Measurements from ENCODE around the gene TYW1.
A peak's percentile ranks its signal among the peaks of the same experiment; 100 is the strongest.
"Not testable (repeated sequence)": the region's sequence is repeated elsewhere in the genome, so short reads cannot be mapped to it uniquely, and the experiment has no call there.

TYW1 gene

DNA sequence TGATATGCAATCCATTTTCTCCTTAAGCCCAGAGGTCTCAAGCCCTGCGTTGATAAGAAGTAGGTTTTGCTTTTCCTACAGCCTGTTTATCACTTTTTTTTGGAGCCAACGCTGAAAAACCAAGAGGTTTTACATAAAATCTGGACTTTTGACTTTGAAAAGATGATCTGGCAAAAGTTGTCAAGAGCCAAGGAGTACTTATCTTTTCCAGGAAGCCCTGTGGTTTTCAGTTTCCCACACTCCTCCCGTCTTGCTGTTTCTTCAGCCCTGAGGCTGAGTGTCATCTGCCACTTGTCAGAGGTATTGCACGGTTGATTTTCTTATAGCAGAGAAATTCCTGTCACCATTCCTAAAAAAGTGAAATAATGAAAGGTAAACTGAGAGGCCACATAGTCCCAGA, 108.7 kb downstream of the TYW1 start:
- peaks cover 15% of the 10 kb centered on the region for H3K4me1 Mint-ChIP-seq
- H3K4me3 Mint-ChIP-seq: no peak overlapping the region
- no peak for DNase-seq
- CTCF ChIA-PET: no interaction called here
- H3K27me3 Mint-ChIP-seq: no peaks in the 10 kb centered on the region
- peaks cover 37% of the 10 kb centered on the region for H3K36me3 Mint-ChIP-seq
- peaks cover 2% of the 10 kb centered on the region for H3K9me3 Mint-ChIP-seq
- peak overlapping the region; percentile 1 for H3K27ac Mint-ChIP-seq

DNA sequence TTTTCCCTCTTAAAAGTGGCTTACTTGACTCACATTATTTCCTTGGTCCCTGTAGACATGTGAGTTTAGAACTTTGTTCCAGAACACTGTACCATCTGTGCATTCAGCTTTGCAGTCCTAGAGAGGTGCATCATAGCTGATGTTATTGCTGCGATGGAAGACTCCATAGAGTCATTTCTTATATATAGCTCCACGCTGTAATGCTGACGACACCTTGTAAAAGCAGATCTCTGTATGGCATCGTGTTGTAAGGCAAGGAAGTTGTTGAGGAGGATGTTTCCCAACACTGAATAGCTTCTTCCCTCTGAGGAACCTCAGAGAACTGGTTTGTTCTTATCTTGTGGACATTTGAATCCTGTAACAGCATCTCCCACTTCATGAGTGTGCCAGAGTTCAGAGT, 109.6 kb downstream of the TYW1 start:
- Mint-ChIP-seq H3K36me3 (peaks cover 32% of the 10 kb centered on the region), H3K4me1 (peaks cover 15% of the 10 kb centered on the region)
- DNase-seq, CTCF ChIA-PET, H3K4me3 Mint-ChIP-seq, H3K27me3 Mint-ChIP-seq, H3K27ac Mint-ChIP-seq, H3K9me3 Mint-ChIP-seq: not testable (repeated sequence)

DNA sequence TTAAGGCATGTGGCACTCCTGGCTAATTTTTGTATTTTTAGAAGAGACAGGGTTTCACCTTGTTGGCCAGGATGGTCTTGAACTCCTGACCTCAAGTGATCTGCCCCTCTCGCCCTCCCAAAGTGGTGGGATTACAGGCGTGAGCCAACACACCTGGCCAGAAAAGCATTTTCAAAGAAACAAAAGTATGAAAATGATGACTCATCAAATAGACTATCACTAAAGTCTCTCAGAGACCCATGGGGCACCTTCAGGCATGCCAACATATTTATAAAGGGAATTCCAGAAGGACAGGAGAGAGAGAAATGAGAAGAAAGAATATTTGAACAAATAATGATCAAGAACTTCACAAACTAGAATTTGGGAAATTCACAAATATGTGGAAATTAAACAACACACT, 114.7 kb downstream of the TYW1 start:
- H3K27ac Mint-ChIP-seq, H3K4me1 Mint-ChIP-seq, CTCF ChIA-PET, DNase-seq, H3K36me3 Mint-ChIP-seq, H3K4me3 Mint-ChIP-seq, H3K27me3 Mint-ChIP-seq, H3K9me3 Mint-ChIP-seq: not testable (repeated sequence)

GRCh38 chr7:67114483-67115246, 118.0 kb downstream of the TYW1 start:
- CTCF ChIA-PET, H3K27me3 Mint-ChIP-seq, H3K4me3 Mint-ChIP-seq, H3K4me1 Mint-ChIP-seq, DNase-seq, H3K9me3 Mint-ChIP-seq, H3K27ac Mint-ChIP-seq: not testable (repeated sequence)
- H3K36me3 Mint-ChIP-seq: peaks cover 11% of the 10 kb centered on the region

- H3K9me3 Mint-ChIP-seq, H3K4me1 Mint-ChIP-seq, H3K27ac Mint-ChIP-seq, DNase-seq, H3K4me3 Mint-ChIP-seq, H3K27me3 Mint-ChIP-seq, CTCF ChIA-PET: not testable (repeated sequence)
- peaks cover 13% of the 10 kb centered on the region for H3K36me3 Mint-ChIP-seq
These were observed 123.9 kb downstream of the TYW1 start for GRCh38 chr7:67120491-67120890.

- peaks cover 16% of the 10 kb centered on the region for H3K36me3 Mint-ChIP-seq
- H3K4me3 Mint-ChIP-seq, CTCF ChIA-PET, H3K27me3 Mint-ChIP-seq, DNase-seq, H3K9me3 Mint-ChIP-seq: not testable (repeated sequence)
- peak overlapping the region; percentile 86 for H3K27ac Mint-ChIP-seq
- peaks cover 31% of the 10 kb centered on the region for H3K4me1 Mint-ChIP-seq
These were observed 131.6 kb downstream of the TYW1 start for GRCh38 chr7:67128257-67128656.

DNA sequence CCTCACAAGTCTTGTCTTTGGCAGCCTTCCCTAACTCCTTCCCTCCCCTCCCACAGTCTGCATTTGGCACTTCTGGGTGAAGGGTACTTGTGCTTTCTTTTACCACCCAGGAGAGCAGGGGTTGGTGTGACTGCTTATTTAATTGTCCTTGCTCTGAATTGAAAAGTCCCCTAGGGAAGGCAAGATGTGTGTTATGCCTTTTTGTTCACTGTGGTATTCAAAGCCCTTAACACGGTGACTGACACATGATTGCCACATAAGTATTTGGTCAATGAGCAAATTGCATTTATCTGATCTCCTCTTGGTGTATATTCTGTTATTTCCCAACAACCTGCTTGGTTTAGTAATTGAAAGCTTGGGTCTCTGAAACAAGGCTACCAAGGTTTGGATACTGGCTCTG, 134.1 kb downstream of the TYW1 start:
- H3K36me3 Mint-ChIP-seq: peaks cover 12% of the 10 kb centered on the region
- H3K4me1 Mint-ChIP-seq: peaks cover 31% of the 10 kb centered on the region
- DNase-seq, H3K4me3 Mint-ChIP-seq, CTCF ChIA-PET, H3K27ac Mint-ChIP-seq, H3K9me3 Mint-ChIP-seq, H3K27me3 Mint-ChIP-seq: not testable (repeated sequence)

DNA sequence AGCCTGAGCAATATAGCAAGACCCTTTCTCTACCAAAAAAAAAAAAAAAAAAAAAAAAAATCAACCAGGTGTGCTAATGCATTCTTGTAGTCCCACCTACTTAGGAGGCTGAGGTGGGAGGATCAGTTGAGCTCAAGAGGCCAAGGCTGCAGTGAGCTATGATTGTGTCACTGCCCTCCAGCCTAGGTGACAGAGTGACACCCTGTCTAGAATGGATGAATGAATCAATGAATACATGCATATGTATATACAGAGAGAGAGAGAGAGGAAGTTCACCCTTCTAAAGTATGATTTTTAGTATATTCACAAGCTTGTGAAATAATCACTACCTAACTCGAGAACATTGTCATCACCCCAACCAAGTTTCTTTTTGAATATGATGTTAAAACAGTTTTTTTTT, 138.3 kb downstream of the TYW1 start:
- not testable (repeated sequence) for H3K9me3 Mint-ChIP-seq, H3K4me1 Mint-ChIP-seq, DNase-seq, H3K36me3 Mint-ChIP-seq, H3K27ac Mint-ChIP-seq, H3K27me3 Mint-ChIP-seq, H3K4me3 Mint-ChIP-seq
- CTCF ChIA-PET: interaction anchor here (0.6 kb wide), 1 partner anchor 499 kb away, joined by 4 read pairs; no protein-coding TSS in a partner anchor

DNA sequence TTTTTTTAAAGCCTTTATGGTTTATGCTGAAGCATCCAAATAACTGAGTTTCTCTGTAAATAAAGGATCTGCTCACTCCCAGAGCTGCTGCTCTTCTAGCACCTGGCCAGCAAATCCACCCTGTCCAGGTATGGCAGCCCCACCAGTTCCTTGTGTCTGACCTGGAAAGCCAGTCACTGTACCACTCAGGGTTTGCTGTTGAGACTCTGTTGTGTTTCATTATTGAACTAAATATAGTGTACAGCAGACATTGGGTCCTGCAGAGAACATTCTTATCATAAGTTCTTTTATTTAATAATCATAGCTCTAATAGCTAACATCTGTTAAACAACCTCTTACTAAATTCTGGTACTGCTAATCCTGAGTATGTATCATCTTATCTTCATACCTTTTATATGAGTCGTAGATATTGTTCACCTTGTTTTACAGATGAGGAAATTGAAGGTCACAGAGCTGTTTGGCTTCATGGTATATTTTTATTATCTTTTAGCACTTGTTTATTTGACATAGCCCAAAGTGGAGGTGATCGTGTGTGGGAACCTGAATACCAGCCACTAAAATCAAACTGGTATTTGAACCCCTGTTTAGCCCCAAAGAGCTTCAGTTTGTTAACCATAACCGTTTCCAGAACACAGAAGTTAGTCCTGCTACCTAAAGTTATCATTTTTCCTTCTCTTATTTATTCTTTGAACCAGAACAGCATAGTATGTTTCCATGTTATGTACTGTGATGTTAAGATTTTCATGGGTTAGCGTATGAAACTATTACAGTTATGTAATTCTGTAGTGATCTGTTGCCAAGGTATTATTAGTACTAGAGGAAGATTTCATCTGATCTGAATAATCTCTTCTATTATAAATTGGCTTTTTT, 139.2 kb downstream of the TYW1 start:
- DNase-seq, CTCF ChIA-PET, H3K4me3 Mint-ChIP-seq: not testable (repeated sequence)

DNA sequence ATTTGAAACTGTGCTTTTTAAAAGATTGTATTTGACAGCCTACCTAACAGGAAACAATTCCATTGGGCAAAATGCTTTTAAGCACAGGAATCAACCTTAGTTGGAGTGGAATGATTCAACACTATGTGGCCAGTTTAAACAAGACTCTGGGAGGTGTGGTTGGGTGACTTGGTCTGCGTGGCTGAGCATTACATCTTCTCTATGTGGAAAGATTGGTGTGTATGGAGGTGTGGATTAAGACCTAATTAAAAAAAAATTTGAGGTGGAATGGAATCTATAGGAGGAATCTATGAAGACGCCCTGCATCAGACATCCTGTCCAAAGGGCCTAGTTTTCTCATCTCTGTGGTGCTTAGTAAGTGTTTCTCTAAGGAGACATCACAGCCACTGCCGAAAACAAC, 140.9 kb downstream of the TYW1 start:
- DNase-seq, CTCF ChIA-PET, H3K27me3 Mint-ChIP-seq, H3K36me3 Mint-ChIP-seq, H3K4me1 Mint-ChIP-seq, H3K9me3 Mint-ChIP-seq, H3K27ac Mint-ChIP-seq, H3K4me3 Mint-ChIP-seq: not testable (repeated sequence)

More for the DNA sequence above, 139.2 kb downstream of the TYW1 start:
- H3K27ac Mint-ChIP-seq, H3K36me3 Mint-ChIP-seq, H3K27me3 Mint-ChIP-seq, H3K4me1 Mint-ChIP-seq, H3K9me3 Mint-ChIP-seq: not testable (repeated sequence)

GRCh38 chr7:67139876-67140275, 143.2 kb downstream of the TYW1 start:
- CTCF ChIA-PET, H3K9me3 Mint-ChIP-seq, H3K4me1 Mint-ChIP-seq, H3K4me3 Mint-ChIP-seq, DNase-seq, H3K36me3 Mint-ChIP-seq, H3K27ac Mint-ChIP-seq, H3K27me3 Mint-ChIP-seq: not testable (repeated sequence)

- H3K9me3 Mint-ChIP-seq, DNase-seq, H3K27me3 Mint-ChIP-seq, H3K4me3 Mint-ChIP-seq, H3K27ac Mint-ChIP-seq, H3K36me3 Mint-ChIP-seq, H3K4me1 Mint-ChIP-seq, CTCF ChIA-PET: not testable (repeated sequence)
These were observed 144.4 kb downstream of the TYW1 start for GRCh38 chr7:67141001-67141400.

DNA sequence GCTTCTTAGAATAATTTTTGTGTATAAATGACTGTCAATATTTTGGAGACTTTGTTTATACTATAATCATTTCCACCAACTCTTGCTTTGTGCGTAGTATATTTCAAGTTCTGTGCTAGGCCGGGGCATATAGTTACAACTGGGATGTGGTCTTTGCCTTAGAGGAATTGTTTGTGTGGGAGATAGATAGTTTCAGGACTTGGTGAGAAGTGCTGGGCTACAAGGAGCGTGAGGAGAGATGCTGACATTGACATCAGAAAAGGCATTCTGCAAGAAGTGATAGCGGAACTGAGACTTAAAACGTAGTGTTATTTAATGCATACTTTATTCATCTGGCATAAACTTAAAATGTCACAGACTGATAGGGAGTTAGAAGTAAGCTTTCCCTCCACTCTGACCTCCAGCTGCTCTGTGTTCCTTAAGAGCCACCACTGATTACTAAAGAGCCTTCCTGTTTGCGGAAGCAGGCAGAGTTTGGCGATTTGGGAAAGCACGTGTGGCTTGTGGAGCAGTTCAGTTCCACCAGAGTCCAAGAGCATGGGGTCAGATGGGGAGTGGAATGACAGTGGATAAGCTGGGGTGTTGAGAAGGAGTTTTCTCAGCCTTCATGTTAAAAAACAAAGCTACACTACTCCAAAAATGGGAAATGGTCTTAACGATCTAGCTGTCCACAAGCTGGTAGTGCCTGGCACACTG, 146.6 kb downstream of the TYW1 start:
- H3K36me3 Mint-ChIP-seq, H3K27me3 Mint-ChIP-seq, H3K9me3 Mint-ChIP-seq, H3K4me1 Mint-ChIP-seq, DNase-seq, H3K4me3 Mint-ChIP-seq, CTCF ChIA-PET, H3K27ac Mint-ChIP-seq: not testable (repeated sequence)

DNA sequence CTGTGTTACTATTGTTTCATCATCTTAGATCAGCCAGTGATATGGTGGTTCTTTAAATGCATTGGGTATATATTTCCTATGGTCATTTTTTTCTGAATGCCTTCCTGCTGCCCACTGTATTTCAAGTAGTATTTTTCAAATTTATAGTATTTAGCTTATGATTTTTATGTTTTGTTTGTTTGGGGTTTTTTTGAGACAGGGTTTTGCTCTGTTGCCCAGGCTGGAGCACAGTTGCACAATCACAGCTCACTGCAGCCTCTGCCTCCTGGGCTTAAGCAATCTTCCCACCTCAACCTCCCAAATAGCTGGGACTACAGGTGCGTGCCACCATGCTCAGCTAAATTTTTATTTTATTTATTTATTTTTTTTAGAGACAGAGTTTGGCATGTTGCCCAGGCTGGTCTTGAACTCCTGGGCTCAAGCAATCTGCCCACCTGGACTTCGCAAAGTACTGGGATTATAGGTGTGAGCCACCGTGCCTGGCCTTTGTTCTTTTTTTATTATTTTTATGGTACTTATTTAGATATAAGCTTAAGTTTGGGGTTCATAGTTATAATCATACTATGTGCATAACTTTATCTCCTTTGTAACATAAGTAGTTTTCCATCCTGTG, 149.1 kb downstream of the TYW1 start:
- H3K4me1 Mint-ChIP-seq, H3K9me3 Mint-ChIP-seq, CTCF ChIA-PET, DNase-seq, H3K27ac Mint-ChIP-seq, H3K4me3 Mint-ChIP-seq, H3K27me3 Mint-ChIP-seq, H3K36me3 Mint-ChIP-seq: not testable (repeated sequence)

Data from activated naive CD4-positive, alpha-beta T cell treated with anti-CD3 and anti-CD28 coated beads, Interleukin-2, amount 10 ng/mL, durations not matched to agents 7 days and 5 days (primary cell).